Osteoblast (primary cell): Measurements from ENCODE around the gene ACD. TPM values are rescaled to one million over a fixed set of nuclear protein-coding genes. Genes with fewer than 3 reads are reported as not detected.
"Not testable (repeated sequence)": the region's sequence is repeated elsewhere in the genome, so short reads cannot be mapped to it uniquely, and the experiment has no call there.

ENCODE experiments used
- DNase-seq: peaks from one replicate; pipeline ENCODE4 v3.0.0; 2011; ENCODE audit warnings: low spot score, mixed read lengths; ENCODE audit not compliant: insufficient read length; ENCODE audit errors: missing footprints
- H2AFZ ChIP-seq: 2 replicates; pipeline ENCODE4 v1.6.0; 2011; ENCODE audit warnings: mild to moderate bottlenecking, low read length
- H3K27ac ChIP-seq: 2 replicates; pipeline ENCODE4 v1.5.1; 2011; ENCODE audit warnings: mild to moderate bottlenecking, low read depth, low read length, moderate library complexity
- H3K27me3 ChIP-seq: 2 replicates; pipeline ENCODE4 v1.6.0; 2012; ENCODE audit warnings: mild to moderate bottlenecking, control low read depth, inconsistent platforms, low read length, moderate library complexity; ENCODE audit not compliant: insufficient read depth
- H3K36me3 ChIP-seq: 2 replicates; pipeline ENCODE4 v1.5.1; 2011; ENCODE audit warnings: mild to moderate bottlenecking, low read length, control low read depth, moderate library complexity; ENCODE audit not compliant: insufficient read depth
- H3K4me1 ChIP-seq: 2 replicates; pipeline ENCODE4 v1.5.1; 2011; ENCODE audit warnings: mild to moderate bottlenecking, low read length, control low read depth, moderate library complexity; ENCODE audit not compliant: insufficient read depth
- H3K4me2 ChIP-seq: 2 replicates; pipeline ENCODE4 v1.6.0; 2011; ENCODE audit warnings: mild to moderate bottlenecking, low read length; ENCODE audit not compliant: insufficient read depth
- H3K4me3 ChIP-seq: fragments of 200-600 bp; sonication (generic); 3 replicates; pipeline ENCODE4 v1.5.1; 2012; ENCODE audit warnings: mild to moderate bottlenecking, low read length, inconsistent platforms; ENCODE audit not compliant: insufficient read depth
- H3K79me2 ChIP-seq: 2 replicates; pipeline ENCODE4 v1.6.0; 2012; ENCODE audit warnings: mild to moderate bottlenecking, low read length, control low read depth, inconsistent platforms; ENCODE audit not compliant: insufficient read depth
- H3K9me3 ChIP-seq: 2 replicates; pipeline ENCODE4 v1.5.1; 2011; ENCODE audit warnings: low read depth, low read length, control low read depth
- H4K20me1 ChIP-seq: 2 replicates; pipeline ENCODE4 v1.6.0; 2012; ENCODE audit warnings: mild to moderate bottlenecking, low read length, control low read depth; ENCODE audit not compliant: insufficient read depth
- CTCF ChIP-seq: IDR thresholded peaks from 2 replicates; pipeline ENCODE4 v1.5.1; 2011; ENCODE audit warnings: mild to moderate bottlenecking, low read depth, low read length, moderate library complexity; ENCODE audit errors: extremely low read depth
- total RNA-seq: library from RNA; depleted of rRNA; stranded (reverse); fragments of >200 nt; gene quantifications from 2 replicates; pipeline ENCODE4 v1.2.3, GENCODE V29; 2012

The ACD gene
- total RNA-seq, 1 donor, result 18.8 TPM

- H3K9me3 ChIP-seq, result no peaks in the 10 kb centered on the region
- peaks cover 54% of the 10 kb centered on the region for H3K79me2 ChIP-seq
Observed at GRCh38 chr16:67701420-67701819, 41.4 kb upstream of the ACD start.

GRCh38 chr16:67699265-67699664 lies 39.2 kb upstream of the ACD start:
- H4K20me1 ChIP-seq, result peaks cover 11% of the 10 kb centered on the region
- H3K36me3 ChIP-seq, result no peaks in the 10 kb centered on the region
- H3K9me3 ChIP-seq, result no peaks in the 10 kb centered on the region
- H3K79me2 ChIP-seq, result peaks cover 42% of the 10 kb centered on the region
- H3K4me1 ChIP-seq, result no peaks in the 10 kb centered on the region
- no peak for DNase-seq
- H3K4me2 ChIP-seq, result no peak overlapping the region
- no peaks in the 10 kb centered on the region for H3K27me3 ChIP-seq
- H2AFZ ChIP-seq, result no peak overlapping the region
- no peak overlapping the region for H3K27ac ChIP-seq
- no peak for TF ChIP-seq CTCF
- H3K4me3 ChIP-seq, result no peak overlapping the region

More at GRCh38 chr16:67701420-67701819, 41.4 kb upstream of the ACD start:
- no peak for DNase-seq
- peaks cover 18% of the 10 kb centered on the region for H4K20me1 ChIP-seq
- H3K4me3 ChIP-seq, result no peak overlapping the region
- no peak overlapping the region for H3K4me2 ChIP-seq
- no peak overlapping the region for H2AFZ ChIP-seq
- H3K27ac ChIP-seq, result no peak overlapping the region
- no peaks in the 10 kb centered on the region for H3K27me3 ChIP-seq
- H3K4me1 ChIP-seq, result no peaks in the 10 kb centered on the region
- no peak for TF ChIP-seq CTCF
- no peaks in the 10 kb centered on the region for H3K36me3 ChIP-seq

- TF ChIP-seq CTCF, result no peak
- H3K79me2 ChIP-seq, result peaks cover 33% of the 10 kb centered on the region
- no peak overlapping the region for H3K4me3 ChIP-seq
- H3K27me3 ChIP-seq, result no peaks in the 10 kb centered on the region
- no peaks in the 10 kb centered on the region for H3K9me3 ChIP-seq
- peaks cover 7% of the 10 kb centered on the region for H4K20me1 ChIP-seq
- no peaks in the 10 kb centered on the region for H3K36me3 ChIP-seq
- H3K27ac ChIP-seq, result no peak overlapping the region
- H2AFZ ChIP-seq, result no peak overlapping the region
- no peak overlapping the region for H3K4me2 ChIP-seq
- no peaks in the 10 kb centered on the region for H3K4me1 ChIP-seq
- no peak for DNase-seq
Observed at GRCh38 chr16:67697422-67698185, 37.5 kb upstream of the ACD start.

- Histone ChIP-seq H3K4me1 (no peaks in the 10 kb centered on the region), H2AFZ (no peak overlapping the region), H3K4me2 (no peak overlapping the region), H3K27ac (no peak overlapping the region), H3K9me3 (no peaks in the 10 kb centered on the region), H3K4me3 (no peak overlapping the region), H4K20me1 (peaks cover 10% of the 10 kb centered on the region), H3K79me2 (peaks cover 20% of the 10 kb centered on the region), H3K36me3 (no peaks in the 10 kb centered on the region), H3K27me3 (no peaks in the 10 kb centered on the region)
- no peak for DNase-seq
- no peak for TF ChIP-seq CTCF
Observed at GRCh38 chr16:67694611-67695010, 34.6 kb upstream of the ACD start.

- H3K4me2 ChIP-seq, H3K4me3 ChIP-seq, H3K27ac ChIP-seq, H3K4me1 ChIP-seq, H2AFZ ChIP-seq, DNase-seq, H3K27me3 ChIP-seq, H3K36me3 ChIP-seq, H3K9me3 ChIP-seq: not testable (repeated sequence)
- Histone ChIP-seq H4K20me1 (peaks cover 10% of the 10 kb centered on the region), H3K79me2 (peaks cover 18% of the 10 kb centered on the region)
Observed at GRCh38 chr16:67693517-67694285, 33.6 kb upstream of the ACD start.
